SK-N-SH treated with all-trans-retinoic acid at 6 μM for 48 hours (cell line): ENCODE data around the gene TFCP2L1.

Experiments
- ATAC-seq: fragments of 200-7000 bp; cut with Tn5 transposase; 3 replicates; pipeline ENCODE4 v1.9.1; 2020; ENCODE audit warnings: mild to moderate bottlenecking, moderate library complexity
- ARNTL ChIP-seq: fragments of 450-650 bp; formaldehyde crosslinking; IDR thresholded peaks from 2 replicates; pipeline ENCODE4 v1.5.0; 2020; ENCODE audit warnings: low read depth, mild to moderate bottlenecking, moderate library complexity, borderline replicate concordance
- BACH2 ChIP-seq: fragments of 250-450 bp; sonication (Bioruptor Pico); IDR thresholded peaks from 2 replicates; pipeline ENCODE4 v1.9.0; 2021; ENCODE audit warnings: mild to moderate bottlenecking, borderline replicate concordance
- CREB5 ChIP-seq: fragments of 250-450 bp; sonication (Bioruptor Pico); IDR thresholded peaks from 2 replicates; pipeline ENCODE4 v1.5.1; 2020; ENCODE audit warnings: low read depth, mild to moderate bottlenecking, moderate library complexity
- CSDC2 ChIP-seq: fragments of 250-450 bp; sonication (Bioruptor Pico); IDR thresholded peaks from 2 replicates; pipeline ENCODE4 v1.5.0; 2020; ENCODE audit warnings: mild to moderate bottlenecking, moderate library complexity
- CSRNP3 ChIP-seq: fragments of 250-450 bp; sonication (Bioruptor Pico); IDR thresholded peaks from 2 replicates; pipeline ENCODE4 v1.5.1; 2021; ENCODE audit warnings: mild to moderate bottlenecking, moderate library complexity
- ISL1 ChIP-seq: fragments of 250-450 bp; sonication (Bioruptor Pico); IDR thresholded peaks from 2 replicates; pipeline ENCODE4 v2.1.2; 2022; ENCODE audit warnings: mild to moderate bottlenecking, moderate library complexity
- OSR1 ChIP-seq: fragments of 250-450 bp; sonication (Bioruptor Pico); IDR thresholded peaks from 2 replicates; pipeline ENCODE4 v1.8.0; 2022; ENCODE audit warnings: moderate library complexity, mild to moderate bottlenecking, inconsistent platforms
- POU6F1 ChIP-seq: fragments of 250-450 bp; sonication (Bioruptor Pico); IDR thresholded peaks from 2 replicates; pipeline ENCODE4 v1.8.0; 2021; ENCODE audit warnings: low read depth, mild to moderate bottlenecking, moderate library complexity, borderline replicate concordance
- PPARA ChIP-seq: fragments of 250-450 bp; sonication (Bioruptor Pico); IDR thresholded peaks from 2 replicates; pipeline ENCODE4 v1.5.0; 2020; ENCODE audit warnings: mild to moderate bottlenecking, borderline replicate concordance
- RARB ChIP-seq: fragments of 250-450 bp; sonication (Bioruptor Pico); IDR thresholded peaks from 2 replicates; pipeline ENCODE4 v1.8.0; 2021; ENCODE audit warnings: mild to moderate bottlenecking, moderate library complexity
- SNAI2 ChIP-seq: fragments of 250-450 bp; sonication (Bioruptor Pico); IDR thresholded peaks from 2 replicates; pipeline ENCODE4 v1.5.0; 2020; ENCODE audit warnings: mild to moderate bottlenecking, moderate library complexity
- TCF4 ChIP-seq: fragments of 250-450 bp; sonication (Bioruptor Pico); IDR thresholded peaks from 2 replicates; pipeline ENCODE4 v1.8.0; 2021; ENCODE audit warnings: mild to moderate bottlenecking, moderate library complexity, borderline replicate concordance
- TOX ChIP-seq: fragments of 250-450 bp; sonication (Bioruptor Pico); IDR thresholded peaks from 2 replicates; pipeline ENCODE4 v1.8.0; 2021; ENCODE audit warnings: mild to moderate bottlenecking, moderate library complexity, borderline replicate concordance
- ZC3H10 ChIP-seq: fragments of 250-450 bp; sonication (Bioruptor Pico); IDR thresholded peaks from 2 replicates; pipeline ENCODE4 v1.5.1; 2021; ENCODE audit warnings: mild to moderate bottlenecking, moderate library complexity
- ZFP30 ChIP-seq: fragments of 450-650 bp; formaldehyde crosslinking; IDR thresholded peaks from 2 replicates; pipeline ENCODE4 v1.5.0; 2022; ENCODE audit warnings: mild to moderate bottlenecking, moderate library complexity
- ZNF70 ChIP-seq: fragments of 450-650 bp; formaldehyde crosslinking; IDR thresholded peaks from 2 replicates; pipeline ENCODE4 v1.5.0; 2020; ENCODE audit warnings: mild to moderate bottlenecking, moderate library complexity
- ZNF8 ChIP-seq: fragments of 450-650 bp; formaldehyde crosslinking; IDR thresholded peaks from 2 replicates; pipeline ENCODE4 v1.5.0; 2020; ENCODE audit warnings: mild to moderate bottlenecking, moderate library complexity
- TF ChIP-seq, protein P1 (sequence below): fragments of 250-450 bp; sonication (Bioruptor Pico); IDR thresholded peaks from 2 replicates; pipeline ENCODE4 v1.8.0; 2020; ENCODE audit warnings: mild to moderate bottlenecking, moderate library complexity, borderline replicate concordance

TFCP2L1 gene

GRCh38 chr2:121239969-121240368 is 45.0 kb downstream of the TFCP2L1 start (continued):
- TF ChIP-seq, protein P1, sequence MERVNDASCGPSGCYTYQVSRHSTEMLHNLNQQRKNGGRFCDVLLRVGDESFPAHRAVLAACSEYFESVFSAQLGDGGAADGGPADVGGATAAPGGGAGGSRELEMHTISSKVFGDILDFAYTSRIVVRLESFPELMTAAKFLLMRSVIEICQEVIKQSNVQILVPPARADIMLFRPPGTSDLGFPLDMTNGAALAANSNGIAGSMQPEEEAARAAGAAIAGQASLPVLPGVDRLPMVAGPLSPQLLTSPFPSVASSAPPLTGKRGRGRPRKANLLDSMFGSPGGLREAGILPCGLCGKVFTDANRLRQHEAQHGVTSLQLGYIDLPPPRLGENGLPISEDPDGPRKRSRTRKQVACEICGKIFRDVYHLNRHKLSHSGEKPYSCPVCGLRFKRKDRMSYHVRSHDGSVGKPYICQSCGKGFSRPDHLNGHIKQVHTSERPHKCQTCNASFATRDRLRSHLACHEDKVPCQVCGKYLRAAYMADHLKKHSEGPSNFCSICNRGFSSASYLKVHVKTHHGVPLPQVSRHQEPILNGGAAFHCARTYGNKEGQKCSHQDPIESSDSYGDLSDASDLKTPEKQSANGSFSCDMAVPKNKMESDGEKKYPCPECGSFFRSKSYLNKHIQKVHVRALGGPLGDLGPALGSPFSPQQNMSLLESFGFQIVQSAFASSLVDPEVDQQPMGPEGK (CRISPR knock-in tag), result no peak
- TF ChIP-seq BACH2 (CRISPR knock-in tag), result no peak
- no peak for TF ChIP-seq CREB5 (CRISPR knock-in tag)
- no peak for TF ChIP-seq ARNTL (CRISPR knock-in tag)
- TF ChIP-seq ISL1, result no peak
- TF ChIP-seq ZNF8 (CRISPR knock-in tag), result no peak

- TF ChIP-seq CSRNP3 (CRISPR knock-in tag), result no peak
- no peak for TF ChIP-seq ZFP30
- TF ChIP-seq TOX (CRISPR knock-in tag), result no peak
- TF ChIP-seq ZC3H10 (CRISPR knock-in tag), result no peak
- TF ChIP-seq BACH2 (CRISPR knock-in tag), result no peak
- no peak for TF ChIP-seq CREB5 (CRISPR knock-in tag)
- TF ChIP-seq POU6F1, result no peak
- TF ChIP-seq ZNF70, result no peak
- no peak for TF ChIP-seq RARB (CRISPR knock-in tag)
- TF ChIP-seq CSDC2, result no peak
- TF ChIP-seq SNAI2, result no peak
- TF ChIP-seq ARNTL (CRISPR knock-in tag), result no peak
- TF ChIP-seq ZNF8 (CRISPR knock-in tag), result no peak
- no peak for TF ChIP-seq ISL1
- no peak for TF ChIP-seq PPARA (CRISPR knock-in tag)
- TF ChIP-seq OSR1 (CRISPR knock-in tag), result no peak
- no peak for ATAC-seq
Observed at GRCh38 chr2:121239471-121239870, 45.5 kb downstream of the TFCP2L1 start.

GRCh38 chr2:121238828-121239227 is 46.2 kb downstream of the TFCP2L1 start:
- no peak for ATAC-seq

DNA sequence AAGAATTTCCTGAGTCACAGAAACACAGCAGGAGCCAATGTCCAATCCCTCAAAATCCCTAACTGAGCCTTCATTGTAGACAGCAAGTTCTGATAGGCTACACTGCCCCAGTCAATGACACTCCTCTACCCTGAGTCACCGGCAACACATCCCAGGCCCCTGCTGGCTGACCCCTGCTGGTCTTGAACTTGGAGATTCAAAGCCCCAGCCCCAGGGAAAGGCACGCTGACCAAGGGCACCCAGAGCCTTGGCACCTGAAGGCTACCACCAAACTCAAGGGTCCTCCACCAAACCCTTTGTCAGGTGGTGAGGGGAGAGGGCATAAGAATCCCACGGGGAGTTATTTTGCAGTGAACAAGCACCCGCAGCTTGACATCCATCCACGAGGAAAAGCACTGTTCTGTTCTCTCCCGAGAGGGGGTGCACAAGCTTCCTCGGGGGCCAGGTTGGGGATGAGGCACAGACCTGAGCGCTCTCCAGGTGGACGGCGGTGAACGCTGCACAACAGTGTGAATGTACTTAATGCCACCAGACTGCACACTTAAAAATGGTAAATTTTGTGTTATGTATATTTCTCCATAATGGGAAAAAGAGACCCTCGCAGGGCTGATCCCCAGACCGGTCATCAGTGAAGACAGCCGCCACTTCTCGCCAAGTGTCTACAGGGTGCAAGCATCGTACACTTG is 46.9 kb downstream of the TFCP2L1 start:
- no peak for ATAC-seq
- no peak for TF ChIP-seq PPARA (CRISPR knock-in tag)
- TF ChIP-seq ARNTL (CRISPR knock-in tag), result no peak

More at GRCh38 chr2:121238828-121239227, 46.2 kb downstream of the TFCP2L1 start:
- TF ChIP-seq TCF4 (CRISPR knock-in tag), result no peak
- TF ChIP-seq ARNTL (CRISPR knock-in tag), result no peak
